Hematopoietic multipotent progenitor cell treated with erythropoietin and hydrocortisone succinate and interleukin-3 and kit ligand, for 17 days (in vitro differentiated cells): Measurements from ENCODE around the gene CDH13.

ENCODE experiments used
- DNase-seq: peaks from one replicate; pipeline ENCODE4 v3.0.0-alpha.2; 2015; ENCODE audit warnings: low spot score

The CDH13 gene

GRCh38 chr16:82848013-82848412, 221.2 kb downstream of the CDH13 start:
- DNase-seq: no peak

- DNase-seq: no peak
Observed at GRCh38 chr16:82852388-82853008, 225.7 kb downstream of the CDH13 start.

- DNase-seq: no peak
Observed at GRCh38 chr16:82855471-82855870, 228.7 kb downstream of the CDH13 start.

- DNase-seq: no peak
Observed at GRCh38 chr16:82857693-82858365, 231.1 kb downstream of the CDH13 start.

GRCh38 chr16:82859662-82860061, 232.9 kb downstream of the CDH13 start:
- no peak for DNase-seq

- DNase-seq: no peak
Observed at GRCh38 chr16:82860071-82860470, 233.3 kb downstream of the CDH13 start.

- no peak for DNase-seq
Observed at GRCh38 chr16:82862057-82862456, 235.3 kb downstream of the CDH13 start.

GRCh38 chr16:82864332-82865040, 237.7 kb downstream of the CDH13 start:
- DNase-seq: no peak

GRCh38 chr16:82865412-82865811, 238.6 kb downstream of the CDH13 start:
- DNase-seq: no peak

- DNase-seq: no peak
Observed at GRCh38 chr16:82867485-82867884, 240.7 kb downstream of the CDH13 start.

GRCh38 chr16:82874271-82874670, 247.5 kb downstream of the CDH13 start:
- DNase-seq: no peak

- no peak for DNase-seq
Observed at GRCh38 chr16:82874672-82875071, 247.9 kb downstream of the CDH13 start.

- DNase-seq: no peak
Observed at GRCh38 chr16:82876951-82877350, 250.2 kb downstream of the CDH13 start.

GRCh38 chr16:82878466-82878865, 251.7 kb downstream of the CDH13 start:
- no peak for DNase-seq

GRCh38 chr16:82880346-82880745, 253.6 kb downstream of the CDH13 start:
- DNase-seq: no peak

- DNase-seq: no peak
Observed at GRCh38 chr16:82881516-82881915, 254.7 kb downstream of the CDH13 start.

- no peak for DNase-seq
Observed at GRCh38 chr16:82882226-82882625, 255.5 kb downstream of the CDH13 start.

GRCh38 chr16:82882982-82883835, 256.4 kb downstream of the CDH13 start:
- DNase-seq: no peak

GRCh38 chr16:82884320-82884898, 257.6 kb downstream of the CDH13 start:
- DNase-seq: no peak

GRCh38 chr16:82886146-82886545, 259.4 kb downstream of the CDH13 start:
- no peak for DNase-seq

GRCh38 chr16:82888591-82889001, 261.8 kb downstream of the CDH13 start:
- no peak for DNase-seq

- DNase-seq: no peak
Observed at GRCh38 chr16:82891424-82891823, 264.7 kb downstream of the CDH13 start.
